ENCODE measurements around the gene HOXB3. TPM values are rescaled to one million over a fixed set of nuclear protein-coding genes. Genes with fewer than 3 reads are reported as not detected.
A peak's percentile ranks its signal among the peaks of the same experiment; 100 is the strongest.

The HOXB3 gene
- polyA plus RNA-seq, 1 donor from 2014 or later, result 0.34 TPM

- peak overlapping the region in 2 of 3 donors; percentile 74 to 83 for H3K27ac Mint-ChIP-seq
- H3K36me3 Mint-ChIP-seq, result peaks cover 1% of the 10 kb centered on the region
- H3K4me3 Mint-ChIP-seq, result peak overlapping the region in 2 of 4 donors; percentile 48 to 74
- H3K4me1 Mint-ChIP-seq, result peaks cover 3 to 17% (median 5%) of the 10 kb centered on the region in 3 donors
- H3K27me3 Mint-ChIP-seq, result peaks cover 80% of the 10 kb centered on the region
- H3K9me3 Mint-ChIP-seq, result no peaks in the 10 kb centered on the region
Measured at GRCh38 chr17:48619826-48620449, 29.9 kb upstream of the HOXB3 start.

GRCh38 chr17:48618256-48618896 is 28.3 kb upstream of the HOXB3 start:
- H3K4me3 Mint-ChIP-seq, result peak overlapping the region; percentile 3 to 82 (median 74)
- peaks cover 4 to 17% (median 7%) of the 10 kb centered on the region in 3 donors for H3K4me1 Mint-ChIP-seq
- H3K27me3 Mint-ChIP-seq, result peaks cover 77% of the 10 kb centered on the region
- peak overlapping the region; percentile 72 to 98 (median 94) for H3K27ac Mint-ChIP-seq
- H3K36me3 Mint-ChIP-seq, result peaks cover 3% of the 10 kb centered on the region
- peaks cover 0 to 2% (median 0%) of the 10 kb centered on the region in 3 donors for H3K9me3 Mint-ChIP-seq

DNA sequence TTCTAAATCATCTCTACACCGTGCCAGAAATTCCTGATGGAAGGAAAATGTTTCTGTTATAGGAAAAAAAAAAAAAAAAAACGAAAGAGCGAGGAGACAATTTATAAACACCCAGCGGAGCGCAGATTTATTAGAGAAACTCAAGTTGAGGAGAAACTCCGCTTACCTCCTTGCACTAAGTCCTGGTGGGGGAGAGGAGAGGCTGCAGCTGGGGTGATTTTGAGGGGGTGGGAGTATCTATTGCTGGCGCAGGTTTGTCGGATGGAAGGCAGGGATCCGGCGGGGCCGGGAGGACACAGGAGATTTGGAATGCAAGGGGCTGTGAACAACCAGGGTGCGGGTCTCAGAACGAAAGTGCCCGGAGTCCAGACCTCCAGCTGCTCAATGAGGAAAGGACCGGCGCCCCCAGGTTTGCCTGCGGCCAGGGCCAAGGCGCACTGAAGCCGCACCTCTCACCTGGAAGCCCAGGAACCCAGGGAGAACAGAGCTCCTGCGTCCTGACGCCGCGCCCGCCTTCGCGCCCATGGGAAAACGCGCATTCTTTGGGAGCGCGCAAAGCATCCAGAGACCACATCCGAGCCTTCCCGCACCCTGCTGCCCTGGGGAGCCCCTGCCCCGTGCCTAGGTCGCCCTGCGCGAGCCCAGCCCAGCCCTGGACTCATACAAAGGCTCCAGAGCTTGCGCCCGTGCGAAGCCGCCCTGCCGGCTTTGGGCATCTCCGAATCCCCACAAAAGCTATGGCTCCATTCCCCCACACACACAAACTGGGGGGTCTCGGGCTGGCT is 27.6 kb upstream of the HOXB3 start:
- Mint-ChIP-seq H3K27ac (peak overlapping the region; percentile 72 to 98 (median 94)), H3K4me3 (peak overlapping the region in 2 of 4 donors; percentile 12 to 68), H3K4me1 (peaks cover 4 to 17% (median 10%) of the 10 kb centered on the region in 3 donors), H3K9me3 (peaks cover 0 to 2% (median 0%) of the 10 kb centered on the region in 3 donors), H3K27me3 (peaks cover 74% of the 10 kb centered on the region), H3K36me3 (peaks cover 3% of the 10 kb centered on the region)

DNA sequence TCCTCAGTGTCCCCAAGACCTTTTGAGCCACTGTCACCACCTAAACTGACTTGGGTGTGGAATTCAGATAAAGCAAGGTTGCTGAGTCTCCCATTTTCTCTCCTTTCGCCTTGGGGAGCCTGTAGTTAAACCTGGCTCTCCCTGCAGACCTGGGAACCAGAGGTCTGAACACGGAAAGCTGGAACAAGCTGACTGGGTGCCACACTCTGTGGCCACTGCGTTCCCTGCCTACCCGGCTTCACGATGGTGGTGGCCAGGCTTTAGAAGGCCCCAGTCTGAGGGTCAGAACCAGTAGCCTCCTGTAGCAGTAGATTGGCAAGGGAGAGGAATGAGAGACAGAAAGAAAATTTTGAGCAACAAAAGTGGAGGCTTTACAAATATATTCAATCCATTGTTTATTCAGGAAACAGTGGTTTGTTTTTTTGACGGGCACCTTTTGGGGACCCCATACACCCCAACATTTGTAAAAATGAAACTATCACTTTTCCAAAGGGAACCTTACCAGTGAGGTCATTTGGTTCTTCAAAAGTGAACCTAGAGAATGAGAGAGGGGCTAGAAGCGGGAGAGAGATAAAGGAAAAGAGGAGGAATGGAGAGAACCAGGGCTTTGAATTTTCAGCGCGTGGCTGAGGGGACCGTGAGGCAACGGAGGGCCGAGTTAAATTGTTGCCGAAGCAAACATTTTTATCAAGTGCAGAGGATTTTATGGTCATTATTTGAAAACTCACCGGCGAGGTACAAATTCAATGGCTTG is 26.9 kb upstream of the HOXB3 start:
- Mint-ChIP-seq H3K9me3 (peaks cover 0 to 2% (median 0%) of the 10 kb centered on the region in 3 donors), H3K36me3 (peaks cover 3% of the 10 kb centered on the region), H3K27me3 (peaks cover 70% of the 10 kb centered on the region), H3K4me1 (peaks cover 8 to 17% (median 14%) of the 10 kb centered on the region in 3 donors), H3K27ac (peak overlapping the region; percentile 41 to 98 (median 76)), H3K4me3 (peak overlapping the region in 2 of 4 donors; percentile 12 to 66)

DNA sequence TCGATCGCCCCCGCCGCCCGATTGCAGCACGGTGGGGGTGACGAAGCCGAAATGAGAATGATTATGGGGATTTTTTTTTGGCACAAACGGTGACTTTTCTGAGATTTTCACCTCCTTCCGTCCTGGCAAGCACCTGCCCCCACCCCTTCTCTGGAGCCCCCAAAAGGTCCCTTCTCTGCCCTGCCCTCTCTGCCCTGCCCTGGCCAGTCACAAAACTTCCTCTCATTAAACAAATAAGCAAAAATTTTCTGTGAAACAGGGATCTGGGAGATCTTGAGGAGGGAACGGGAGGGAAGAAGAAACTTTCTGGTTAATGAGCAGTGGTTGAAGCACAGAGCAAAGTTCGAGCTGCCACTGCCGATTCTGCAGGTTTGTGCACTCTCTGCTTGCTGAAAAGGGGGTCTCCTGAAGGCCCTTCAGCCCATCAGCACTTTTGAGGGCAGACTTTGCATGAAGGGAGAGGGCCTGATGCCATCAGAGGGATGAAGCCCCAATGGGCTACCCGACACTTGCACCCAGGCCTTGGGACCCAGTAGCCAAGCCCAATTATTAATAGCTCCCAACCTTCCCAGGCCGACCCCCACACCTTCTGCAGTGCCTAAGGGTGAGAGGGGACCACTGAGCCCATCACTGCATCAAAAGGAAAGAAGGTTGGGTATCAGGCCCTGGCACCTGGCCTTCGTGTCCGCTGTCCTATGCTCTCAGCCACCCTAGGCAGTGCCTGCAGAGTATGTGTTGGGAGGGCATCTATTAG is 26.1 kb upstream of the HOXB3 start:
- peak overlapping the region in 1 of 4 donors; percentile 66 for H3K4me3 Mint-ChIP-seq
- H3K4me1 Mint-ChIP-seq, result peaks cover 11 to 22% (median 16%) of the 10 kb centered on the region in 3 donors
- peaks cover 67% of the 10 kb centered on the region for H3K27me3 Mint-ChIP-seq
- H3K9me3 Mint-ChIP-seq, result peaks cover 0 to 2% (median 0%) of the 10 kb centered on the region in 3 donors
- H3K36me3 Mint-ChIP-seq, result peaks cover 3% of the 10 kb centered on the region
- peak overlapping the region; percentile 67 to 98 (median 83) for H3K27ac Mint-ChIP-seq

- Mint-ChIP-seq H3K4me3 (peak within 1 kb of the TSS in 3 of 4 donors; percentile 66 to 90 (median 67)), H3K27me3 (peaks cover 67% of the 10 kb centered on the region), H3K36me3 (peaks cover 2% of the 10 kb centered on the region), H3K4me1 (peaks cover 15 to 28% (median 20%) of the 10 kb centered on the region in 3 donors), H3K27ac (peak within 1 kb of the TSS; percentile 83 to 98 (median 86)), H3K9me3 (peaks cover 0 to 4% (median 0%) of the 10 kb centered on the region in 3 donors)
Measured at GRCh38 chr17:48615047-48615962, 25.3 kb upstream of the HOXB3 start, which contains the start of gene HOXB8. Gene HOXB8 (minus strand): TSS chr17:48615292. CDS start chr17:48614704, 588 bp downstream.

DNA sequence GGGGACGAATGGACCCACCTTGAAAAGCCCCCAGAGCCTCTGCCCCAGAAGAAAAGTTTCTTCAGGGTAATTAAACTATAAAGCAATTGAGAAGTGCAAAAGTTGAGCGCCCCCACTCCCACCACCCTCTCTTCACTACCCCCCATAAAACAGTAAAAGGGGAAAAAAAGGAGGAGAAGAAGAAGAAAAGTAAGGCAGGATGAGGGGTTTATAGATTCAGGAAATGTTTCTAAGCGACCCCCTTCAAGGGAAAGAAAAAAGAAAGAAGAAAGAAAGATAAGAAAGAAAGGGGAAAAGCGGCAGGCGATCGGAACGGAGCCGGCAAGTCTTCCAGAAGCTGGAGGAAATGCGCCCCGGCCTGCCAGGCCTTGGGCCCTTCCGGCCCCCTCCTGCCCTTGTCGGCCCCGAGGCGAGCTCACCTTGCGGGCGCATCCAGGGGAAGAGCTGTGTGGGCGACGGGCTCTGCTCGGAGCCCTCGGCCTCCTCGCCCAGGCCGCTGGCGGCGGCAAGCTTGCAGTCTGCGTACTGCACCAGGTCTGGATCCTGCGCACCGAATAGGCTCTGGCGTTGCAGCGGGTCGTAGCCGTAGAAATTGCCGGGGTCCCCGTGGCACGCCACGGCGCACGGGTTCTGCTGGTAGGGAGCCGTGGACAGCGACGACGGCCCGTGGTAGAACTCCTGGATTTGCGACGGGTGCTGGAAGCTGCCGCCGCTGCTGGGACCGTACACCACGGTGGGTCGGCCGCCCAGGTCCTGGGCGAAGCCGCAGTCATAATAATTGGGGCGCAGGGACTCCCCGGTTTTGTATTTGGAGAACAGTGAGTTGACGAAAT is 24.0 kb upstream of the HOXB3 start:
- Mint-ChIP-seq H3K27me3 (peaks cover 61% of the 10 kb centered on the region), H3K36me3 (peaks cover 2% of the 10 kb centered on the region), H3K4me3 (peak overlapping the region; percentile 21 to 90 (median 75)), H3K9me3 (peaks cover 0 to 4% (median 0%) of the 10 kb centered on the region in 3 donors), H3K4me1 (peaks cover 15 to 28% (median 20%) of the 10 kb centered on the region in 3 donors), H3K27ac (peak overlapping the region; percentile 76 to 82 (median 78))

GRCh38 chr17:48612854-48613691 is 23.0 kb upstream of the HOXB3 start:
- Mint-ChIP-seq H3K4me3 (peak overlapping the region; percentile 82 to 94 (median 88)), H3K27me3 (peaks cover 51% of the 10 kb centered on the region), H3K36me3 (peaks cover 2% of the 10 kb centered on the region), H3K9me3 (peaks cover 0 to 4% (median 0%) of the 10 kb centered on the region in 3 donors), H3K4me1 (peaks cover 15 to 21% (median 16%) of the 10 kb centered on the region in 3 donors), H3K27ac (peak overlapping the region in 2 of 3 donors; percentile 82 to 91)

DNA sequence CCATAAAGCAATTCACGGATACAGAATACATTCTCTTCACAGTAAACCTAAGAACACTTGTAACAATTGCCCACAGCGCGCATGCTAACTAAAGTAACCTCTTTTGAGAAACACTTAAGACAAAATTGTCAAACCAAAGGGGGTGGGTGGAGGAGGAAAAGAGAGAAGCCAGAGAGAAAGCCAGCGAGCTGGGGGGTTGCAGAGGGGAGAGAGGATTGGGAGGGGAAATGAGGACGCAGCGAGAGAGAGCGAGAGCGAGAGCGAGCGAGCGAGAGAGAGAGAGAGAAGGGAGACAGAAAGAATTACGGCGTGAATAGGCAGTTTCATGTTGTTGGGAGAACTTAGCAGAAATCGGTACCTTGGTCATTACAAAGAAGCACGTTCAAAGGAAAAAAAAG is 22.4 kb upstream of the HOXB3 start:
- H3K36me3 Mint-ChIP-seq, result peaks cover 4% of the 10 kb centered on the region
- H3K27me3 Mint-ChIP-seq, result peaks cover 49% of the 10 kb centered on the region
- peaks cover 0 to 4% (median 0%) of the 10 kb centered on the region in 3 donors for H3K9me3 Mint-ChIP-seq
- H3K27ac Mint-ChIP-seq, result peak overlapping the region in 1 of 3 donors; percentile 82
- peak overlapping the region; percentile 74 to 94 (median 84) for H3K4me3 Mint-ChIP-seq
- H3K4me1 Mint-ChIP-seq, result peaks cover 15 to 21% (median 15%) of the 10 kb centered on the region in 3 donors

- peaks cover 0 to 4% (median 0%) of the 10 kb centered on the region in 3 donors for H3K9me3 Mint-ChIP-seq
- peak overlapping the region; percentile 94 to 99 (median 98) for H3K4me3 Mint-ChIP-seq
- peaks cover 45% of the 10 kb centered on the region for H3K27me3 Mint-ChIP-seq
- peak overlapping the region in 2 of 3 donors; percentile 82 to 92 for H3K27ac Mint-ChIP-seq
- peaks cover 4% of the 10 kb centered on the region for H3K36me3 Mint-ChIP-seq
- H3K4me1 Mint-ChIP-seq, result peaks cover 13 to 16% (median 15%) of the 10 kb centered on the region in 3 donors
Measured at GRCh38 chr17:48611681-48612455, 21.8 kb upstream of the HOXB3 start.

DNA sequence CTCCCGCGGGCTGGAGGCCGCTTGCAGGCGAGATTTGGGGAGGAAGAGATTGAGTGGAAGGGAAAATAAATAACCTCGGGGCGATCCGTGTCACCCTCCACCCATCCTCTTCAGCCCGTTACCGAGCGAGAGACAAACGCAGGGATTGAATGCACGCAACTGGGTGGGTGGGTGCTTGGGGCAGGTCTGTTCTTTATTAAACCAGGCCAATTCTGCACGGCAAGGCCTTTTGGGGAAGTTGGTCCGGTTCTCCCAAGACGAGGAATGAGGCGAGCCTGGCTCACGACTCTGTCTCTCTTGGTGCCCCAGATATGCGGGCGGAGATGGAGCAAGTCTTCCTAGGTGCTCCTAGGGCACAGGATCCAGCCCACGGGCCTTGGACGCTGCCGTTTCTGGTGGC is 21.2 kb upstream of the HOXB3 start:
- Mint-ChIP-seq H3K9me3 (peaks cover 0 to 4% (median 0%) of the 10 kb centered on the region in 3 donors), H3K4me3 (peak overlapping the region; percentile 94 to 99 (median 98)), H3K36me3 (peaks cover 4% of the 10 kb centered on the region), H3K27ac (peak overlapping the region; percentile 82 to 93 (median 92)), H3K4me1 (peaks cover 13 to 16% (median 15%) of the 10 kb centered on the region in 3 donors), H3K27me3 (peaks cover 45% of the 10 kb centered on the region)
